Epithelial cell of prostate (primary cell): ENCODE data around the gene SH2D3A.
"Not testable (repeated sequence)": the region's sequence is repeated elsewhere in the genome, so short reads cannot be mapped to it uniquely, and the experiment has no call there.

ENCODE experiments used
- DNase-seq: peaks from one replicate; pipeline ENCODE4 v3.0.0-alpha.2; 2011; ENCODE audit warnings: low read depth, low spot score
- H3K27ac ChIP-seq: fragments of 450-650 bp; 2 replicates; pipeline ENCODE4 v1.5.1; 2017; ENCODE audit warnings: mild to moderate bottlenecking

Gene SH2D3A

GRCh38 chr19:6762253-6762797 is 4.9 kb downstream of the SH2D3A start:
- not testable (repeated sequence) for DNase-seq

DNA sequence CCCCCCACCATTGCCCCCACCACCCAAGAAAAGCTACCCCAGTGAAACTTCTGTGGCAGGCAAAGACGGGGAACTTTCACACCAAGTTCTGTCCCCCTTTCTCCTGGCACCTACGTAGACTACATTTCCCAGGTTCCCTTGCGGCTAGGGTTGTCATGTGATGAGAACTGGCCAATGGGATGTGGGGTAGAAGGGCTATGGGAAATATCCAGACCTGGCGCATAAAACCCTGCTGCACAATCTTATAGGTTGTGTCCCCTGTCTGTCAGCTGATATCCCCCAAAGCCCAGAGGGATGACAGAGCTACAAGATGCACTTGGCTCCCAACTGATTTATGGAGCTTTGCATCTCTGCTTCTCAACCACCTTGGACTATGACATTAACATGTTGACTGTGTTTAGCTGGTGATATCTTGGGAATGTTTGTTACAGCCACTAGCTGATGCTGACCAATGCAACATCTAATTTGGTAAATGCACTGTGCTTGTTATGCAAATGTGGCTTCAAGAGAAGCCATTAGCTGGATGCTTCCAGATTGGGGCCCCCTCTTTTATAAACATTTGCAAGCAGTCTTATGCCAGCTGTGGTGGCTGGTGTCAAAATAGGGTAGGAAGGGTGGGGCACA is 6.1 kb downstream of the SH2D3A start:
- no peak overlapping the region for H3K27ac ChIP-seq
- DNase-seq: no peak

More at GRCh38 chr19:6762253-6762797, 4.9 kb downstream of the SH2D3A start:
- peak overlapping the region; percentile 26 for H3K27ac ChIP-seq

DNA sequence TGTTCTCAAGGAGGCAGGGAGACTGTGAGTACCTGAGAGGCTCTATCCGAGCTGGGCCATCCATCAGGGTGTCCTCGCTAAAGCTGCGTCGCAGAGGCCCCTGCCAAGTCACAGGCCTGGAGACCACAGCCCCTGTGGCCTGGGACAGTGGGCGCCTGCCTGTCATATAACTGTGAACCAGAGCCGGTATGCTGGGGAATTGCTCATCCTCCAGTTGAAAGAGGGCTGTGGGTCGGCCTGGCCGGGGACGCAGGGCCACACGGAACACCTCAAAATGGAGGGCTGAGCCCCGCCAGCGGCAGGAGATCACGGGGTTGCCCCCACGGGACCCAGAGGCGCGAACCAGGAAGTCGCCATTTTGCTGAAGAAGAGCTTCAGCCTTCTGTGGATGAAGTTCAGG is 6.6 kb downstream of the SH2D3A start:
- H3K27ac ChIP-seq: no peak overlapping the region
- no peak for DNase-seq

DNA sequence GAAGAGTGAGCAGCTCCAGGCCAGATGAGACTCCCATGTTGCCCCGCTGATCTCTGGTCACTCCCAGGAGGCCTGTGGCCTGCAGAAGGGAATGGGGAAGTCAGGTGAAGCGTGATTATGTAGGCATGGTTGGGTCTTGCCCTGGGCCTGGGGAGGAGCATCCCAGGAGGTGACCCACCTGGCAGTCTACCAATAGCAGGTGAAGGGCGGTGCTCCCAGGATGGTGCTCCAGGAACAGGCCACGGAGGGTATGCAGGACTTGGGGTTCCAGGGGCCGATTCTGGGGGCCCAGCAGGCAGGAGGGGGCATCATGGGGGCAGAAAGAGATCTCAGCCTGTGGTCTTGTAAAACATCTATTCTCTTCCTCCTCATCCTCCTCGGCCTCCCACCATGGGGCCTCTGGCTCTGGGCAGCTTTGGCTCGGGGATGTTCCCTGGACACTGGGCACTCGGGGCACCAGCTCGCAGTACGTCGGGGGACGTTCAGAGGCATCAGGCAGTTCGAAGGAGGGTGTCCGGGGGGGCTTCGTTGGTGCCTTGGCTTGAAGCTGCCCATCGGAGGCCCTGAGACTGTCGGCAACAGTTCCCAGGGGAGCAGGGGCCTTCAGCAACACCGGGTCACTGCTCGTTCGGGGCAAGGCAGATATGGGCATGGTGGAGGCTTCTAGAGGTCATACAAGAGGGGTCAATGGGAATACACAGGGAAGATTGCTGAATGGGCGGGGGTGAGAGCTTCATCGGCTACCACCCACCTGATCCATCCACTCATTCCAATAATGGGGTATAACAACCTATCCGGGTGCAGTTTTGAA is 12.4 kb downstream of the SH2D3A start:
- H3K27ac ChIP-seq: no peak overlapping the region
- DNase-seq: no peak

DNA sequence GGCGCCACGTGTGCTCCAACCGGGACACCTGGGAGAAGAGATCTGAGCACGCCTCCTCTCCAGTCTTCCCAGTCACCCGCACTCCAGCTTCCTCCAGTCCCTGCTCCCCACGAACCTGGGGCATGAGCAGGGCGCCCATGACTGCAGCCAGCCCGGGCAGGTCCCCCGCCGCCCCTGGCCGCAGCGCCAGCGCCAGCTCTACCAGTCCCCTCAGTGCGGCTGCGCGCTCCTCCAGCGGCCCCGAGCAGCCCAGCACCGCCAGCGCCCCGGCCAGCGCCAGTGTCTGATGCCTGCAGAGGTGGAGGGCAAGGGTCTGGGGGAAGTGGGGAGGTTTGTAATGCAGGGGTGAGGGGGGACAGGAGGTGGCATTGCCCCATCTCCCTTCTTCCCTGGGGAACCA is 13.1 kb downstream of the SH2D3A start:
- H3K27ac ChIP-seq: no peak overlapping the region
- no peak for DNase-seq

GRCh38 chr19:6753178-6754031 is 13.8 kb downstream of the SH2D3A start:
- no peak overlapping the region for H3K27ac ChIP-seq
- no peak for DNase-seq

DNA sequence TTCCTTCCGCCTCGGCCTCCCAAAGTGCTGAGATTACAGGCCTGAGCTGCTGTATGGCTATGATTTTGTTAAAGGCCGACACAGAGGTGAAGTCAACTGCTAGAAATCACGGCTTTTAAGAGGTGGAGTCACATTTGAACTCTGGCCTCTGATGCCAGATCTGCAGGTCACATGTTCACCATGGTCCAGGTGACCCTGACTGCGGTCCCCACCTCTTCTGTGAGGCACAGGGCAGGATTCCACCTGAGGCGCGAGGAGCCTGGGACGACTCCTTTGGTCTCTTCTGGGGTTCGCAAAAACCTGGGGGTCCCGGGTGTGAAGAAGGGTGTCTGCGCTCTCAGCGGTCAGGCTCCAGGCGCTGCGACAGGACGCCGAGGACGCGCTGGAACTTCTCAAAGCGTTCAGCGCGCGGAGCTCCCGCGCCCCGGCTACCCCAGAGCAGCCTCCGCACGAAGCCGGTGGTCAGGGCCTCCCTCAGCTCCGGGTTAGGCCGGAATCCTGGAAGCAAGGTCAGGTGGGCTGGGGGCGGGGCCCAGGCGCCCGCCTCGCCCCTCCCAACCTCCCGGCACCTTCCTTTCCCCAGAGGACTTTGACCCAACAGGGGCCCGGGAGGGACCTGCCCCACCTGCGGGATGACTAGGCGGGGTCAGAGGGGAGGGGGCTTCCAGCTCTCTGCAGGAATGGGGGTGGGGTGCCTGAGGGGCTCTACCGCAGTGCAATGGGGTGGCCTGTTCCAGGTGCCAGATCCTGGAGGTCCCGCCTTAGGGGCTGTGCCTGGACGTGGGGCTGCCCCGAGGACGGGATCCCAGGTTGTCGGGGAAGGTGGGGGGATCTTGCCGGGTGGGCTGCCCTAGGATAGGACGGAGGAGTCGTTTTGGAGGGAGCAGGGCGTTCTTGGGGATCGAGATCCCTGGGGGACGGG is 14.7 kb downstream of the SH2D3A start:
- peak overlapping the region; percentile 43 for H3K27ac ChIP-seq
- no peak for DNase-seq

- peak overlapping the region; percentile 43 for H3K27ac ChIP-seq
- no peak for DNase-seq
These were observed 16.0 kb downstream of the SH2D3A start for GRCh38 chr19:6751189-6751588.

DNA sequence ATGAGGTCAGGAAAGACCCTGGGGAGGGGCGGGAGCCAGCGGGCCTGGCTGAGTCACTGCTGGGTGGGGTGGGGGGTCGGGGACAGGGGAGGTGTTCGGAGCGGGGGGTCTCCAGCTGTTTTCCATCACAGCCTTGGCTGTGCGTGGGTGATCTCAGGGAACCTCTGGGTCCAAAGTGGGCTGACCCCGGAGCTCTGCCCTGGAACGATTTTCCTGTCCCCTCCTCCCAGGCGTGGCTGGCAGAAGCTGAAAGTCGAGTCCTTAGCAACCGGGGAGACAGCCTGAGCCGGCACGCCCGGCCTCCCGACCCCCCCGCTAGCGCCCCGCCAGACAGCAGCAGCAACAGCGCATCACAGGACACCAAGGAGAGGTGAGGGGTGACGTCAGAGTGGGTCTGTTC is 17.2 kb downstream of the SH2D3A start:
- peak overlapping the region; percentile 43 for H3K27ac ChIP-seq
- no peak for DNase-seq

- DNase-seq: not testable (repeated sequence)
- peak overlapping the region; percentile 2 for H3K27ac ChIP-seq
These were observed 18.7 kb downstream of the SH2D3A start for GRCh38 chr19:6748543-6748942.

DNA sequence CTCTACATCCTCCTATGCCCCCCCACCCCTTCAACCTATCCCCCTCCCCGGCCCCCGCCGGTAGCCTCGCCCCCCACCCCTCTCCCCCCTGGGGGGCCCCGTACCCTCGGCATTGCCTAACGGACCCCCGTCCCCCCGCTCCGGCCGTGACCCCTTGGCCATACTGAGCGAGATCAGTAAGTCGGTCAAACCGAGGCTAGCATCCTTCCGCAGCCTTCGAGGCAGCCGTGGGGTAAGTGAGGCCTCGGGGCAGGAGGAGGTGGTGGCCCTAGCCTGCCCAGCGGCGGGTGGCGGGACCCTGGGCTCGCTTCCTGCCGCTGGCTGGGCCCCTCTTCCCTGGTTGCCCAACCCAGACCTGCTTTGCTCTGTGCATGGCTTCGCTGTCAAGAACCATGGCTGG is 21.3 kb downstream of the SH2D3A start:
- DNase-seq: no peak
- peak overlapping the region; percentile 85 for H3K27ac ChIP-seq

DNA sequence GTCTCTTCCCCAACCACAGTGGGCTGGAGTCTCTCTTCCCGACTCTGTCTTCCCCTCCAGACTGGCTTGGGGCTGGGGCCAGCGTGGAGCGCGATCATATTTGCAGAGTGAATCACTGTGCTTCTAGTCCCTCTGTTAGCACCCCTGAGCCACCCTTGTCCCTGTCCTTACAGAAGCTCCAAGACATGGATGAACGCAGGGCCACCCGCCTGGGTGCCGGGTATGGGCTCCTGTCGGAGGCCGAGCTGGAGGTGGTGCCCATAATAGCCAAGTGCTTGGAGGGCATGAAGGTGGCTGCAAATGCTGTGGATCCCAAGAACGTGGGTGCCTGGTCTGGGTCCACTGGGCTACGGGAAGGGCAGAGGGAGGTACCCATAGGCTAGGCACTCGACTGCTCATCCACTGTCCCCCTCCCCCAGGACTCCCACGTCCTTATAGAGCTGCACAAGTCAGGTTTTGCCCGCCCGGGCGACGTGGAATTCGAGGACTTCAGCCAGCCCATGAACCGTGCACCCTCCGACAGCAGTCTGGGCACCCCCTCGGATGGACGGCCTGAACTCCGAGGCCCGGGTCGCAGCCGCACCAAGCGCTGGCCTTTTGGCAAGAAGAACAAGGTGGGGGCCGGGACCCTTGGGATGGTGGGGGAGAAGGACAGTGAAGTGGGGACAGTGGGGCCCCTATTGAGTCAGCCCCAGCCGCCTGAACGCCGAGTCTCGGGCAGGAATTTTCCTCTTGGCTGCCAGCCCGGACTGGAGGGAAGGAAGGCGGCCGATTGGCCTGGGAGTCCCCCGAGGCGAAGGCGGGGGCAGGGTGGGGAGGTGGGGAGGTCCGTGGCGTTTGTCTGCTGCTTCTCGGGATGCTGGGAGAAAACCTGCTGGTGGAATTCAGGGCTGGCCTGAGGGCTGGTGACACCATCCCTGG is 22.6 kb downstream of the SH2D3A start:
- H3K27ac ChIP-seq: peak overlapping the region; percentile 85
- no peak for DNase-seq

DNA sequence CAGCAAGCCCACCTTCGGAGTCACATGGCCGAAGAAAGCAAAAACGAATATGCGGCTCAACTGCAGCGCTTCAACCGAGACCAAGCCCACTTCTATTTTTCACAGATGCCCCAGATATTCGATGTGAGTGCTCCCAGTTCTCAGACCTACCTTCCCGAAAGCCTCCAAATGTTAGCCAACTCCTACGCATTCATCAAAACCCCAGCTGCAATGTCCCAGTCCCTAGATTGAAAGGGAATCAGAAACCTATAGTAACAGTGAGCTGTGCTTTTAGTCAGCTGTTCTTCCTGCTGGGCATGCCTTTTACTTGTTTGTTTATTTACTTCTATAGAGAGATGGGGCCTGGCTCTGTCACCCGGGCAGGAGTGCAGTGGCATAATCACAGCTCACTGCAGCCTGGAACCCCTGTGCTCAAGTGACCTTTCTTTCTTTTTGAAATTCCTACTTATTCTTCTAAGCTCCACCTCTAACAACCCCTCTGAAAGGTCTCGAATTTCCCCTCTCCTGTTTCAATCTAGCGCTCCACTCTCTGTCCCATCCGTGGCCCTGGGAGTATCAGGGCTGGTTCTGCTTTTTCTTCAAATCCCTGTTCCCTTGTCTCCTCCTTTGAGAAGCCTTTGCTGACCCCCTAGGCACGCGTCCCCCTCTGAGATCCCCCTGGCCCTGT is 23.4 kb downstream of the SH2D3A start:
- peak overlapping the region; percentile 85 for H3K27ac ChIP-seq
- no peak for DNase-seq

DNA sequence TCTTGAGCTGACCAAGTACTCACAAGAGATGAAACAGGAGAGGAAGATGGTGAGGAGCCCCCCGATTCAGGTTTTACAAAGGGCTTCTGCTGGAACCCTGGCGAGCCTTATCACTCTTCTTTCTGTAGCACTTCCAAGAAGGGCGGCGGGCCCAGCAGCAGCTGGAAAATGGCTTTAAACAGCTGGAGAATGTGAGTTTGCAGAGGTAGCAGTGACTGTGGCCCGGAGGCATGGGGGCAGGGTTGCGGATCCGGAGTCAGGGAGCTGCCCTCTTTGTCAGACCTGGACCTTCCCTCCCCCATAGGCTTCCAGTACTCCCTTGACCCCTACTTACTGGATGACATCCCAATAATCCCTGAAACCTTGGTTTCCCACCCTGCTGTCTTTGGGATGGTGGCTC is 24.2 kb downstream of the SH2D3A start:
- no peak for DNase-seq
- H3K27ac ChIP-seq: peak overlapping the region; percentile 85

DNA sequence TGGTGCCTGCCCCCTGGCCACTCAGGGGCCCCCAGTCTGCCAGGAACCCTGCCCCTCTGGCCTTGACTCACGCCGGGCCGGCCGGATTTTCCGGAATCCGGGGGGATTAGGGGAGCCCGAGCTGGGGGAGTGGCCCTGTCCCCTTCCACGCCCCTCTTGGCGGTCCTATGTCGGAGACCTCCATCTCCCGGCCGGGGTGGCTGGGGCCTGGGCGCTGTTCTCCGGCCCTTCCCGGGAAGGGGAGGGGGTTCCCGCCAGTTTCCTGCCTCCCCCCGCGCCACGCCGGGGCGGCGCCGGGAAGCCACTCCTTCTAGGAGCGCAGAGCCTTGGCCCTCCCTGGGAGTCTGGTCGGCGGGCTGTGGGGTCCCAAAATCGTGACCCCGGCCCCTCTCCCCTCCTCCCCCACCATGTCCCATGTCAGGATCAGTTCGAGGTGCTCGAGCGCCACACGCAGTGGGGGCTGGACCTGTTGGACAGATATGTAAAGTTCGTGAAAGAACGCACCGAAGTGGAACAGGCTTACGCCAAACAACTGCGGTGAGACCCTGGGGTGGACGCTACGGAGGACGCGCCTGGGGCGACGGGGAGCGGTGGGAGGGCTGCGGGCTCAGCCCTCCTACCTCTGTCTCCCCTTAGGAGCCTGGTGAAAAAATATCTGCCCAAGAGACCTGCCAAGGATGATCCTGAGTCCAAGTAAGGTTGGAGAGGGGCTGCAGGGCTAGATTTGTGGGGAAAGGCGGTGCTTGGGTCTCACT is 26.5 kb downstream of the SH2D3A start:
- H3K27ac ChIP-seq: peak overlapping the region; percentile 95
- no peak for DNase-seq

DNA sequence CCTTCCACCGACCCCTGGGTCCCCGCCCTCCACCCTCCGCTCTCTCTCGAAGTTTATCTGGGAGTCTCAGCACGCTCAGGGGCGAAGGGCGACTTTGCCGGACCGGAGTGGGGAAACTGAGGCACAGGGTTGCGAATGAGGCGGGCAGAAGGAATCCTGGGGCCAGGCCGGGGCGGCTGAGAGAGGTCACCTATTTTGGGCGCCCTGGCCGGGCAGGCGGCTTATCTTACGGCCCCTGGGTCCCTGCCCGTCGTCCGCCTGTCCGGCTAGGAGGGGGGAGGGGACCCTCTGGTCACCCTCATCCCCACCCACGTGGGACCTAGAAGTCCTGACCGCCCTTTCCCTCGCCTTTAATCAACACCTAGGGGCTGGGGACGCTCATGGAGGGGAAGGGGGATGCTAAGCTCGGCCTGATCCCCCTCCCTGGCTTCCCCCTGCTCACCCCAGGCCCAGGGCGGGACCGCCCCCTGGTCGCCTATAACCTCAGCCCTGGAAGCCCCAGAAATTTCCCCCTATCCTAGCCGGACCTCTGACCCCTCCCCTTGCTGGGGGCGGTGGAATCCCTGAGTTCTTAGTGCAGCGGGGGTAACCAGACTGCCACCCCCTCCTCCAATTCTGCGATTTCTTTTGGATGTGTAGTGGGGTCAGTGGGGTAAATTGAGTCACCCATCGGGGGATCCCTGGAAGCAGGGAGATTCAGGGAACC is 27.2 kb downstream of the SH2D3A start:
- DNase-seq: no peak
- peak overlapping the region; percentile 95 for H3K27ac ChIP-seq
